HepG2 (cell line): ENCODE data around the gene FHL1. TPM values are rescaled to one million over a fixed set of nuclear protein-coding genes. Genes with fewer than 3 reads are reported as not detected.

Source experiments
- ATAC-seq: fragments of 200-7000 bp; cut with Tn5 transposase; 3 replicates; pipeline ENCODE4 v1.9.1; 2020; ENCODE audit warnings: mild to moderate bottlenecking, moderate library complexity
- BruUV-seq: library from RNA; stranded (reverse); fragments of 400-500 nt; replicated peaks from 2 replicates; lab custom pipeline; 2021; lab: Mats Ljungman, UMichigan
- CTCF ChIA-PET: fragments of 300-600 bp; formaldehyde crosslinking; extraction: SDS; loops from one replicate; lab custom pipeline; 2021; ENCODE audit warnings: low total read pairs, inconsistent platforms, low intra/inter-chr PET ratio; lab: Yijun Ruan, JAX
- POLR2A ChIA-PET: fragments of 350-600 bp; sonication (Branson Sonifier 250); formaldehyde crosslinking; loops from one replicate; lab custom pipeline; 2020; ENCODE audit warnings: antibody characterized with exemption, inconsistent platforms; lab: Yijun Ruan, JAX
- DNase-seq: peaks from one replicate; pipeline ENCODE4 v3.0.0-alpha.2; 2015; ENCODE audit warnings: low spot score
- FAIRE-seq: peaks from 3 replicates; lab custom pipeline; 2011; peaks lifted over from hg19 to GRCh38; lab: Jason Lieb, UNC
- H2AFZ ChIP-seq: one replicate; pipeline ENCODE4 v1.6.1; 2011; ENCODE audit warnings: low read length, inconsistent platforms
- H3K27ac ChIP-seq: fragments of 300-600 bp; 3 replicates; pipeline ENCODE4 v1.8.0; 2011; ENCODE audit warnings: mixed run types, mild to moderate bottlenecking, mixed read lengths, low read length, inconsistent platforms; ENCODE audit not compliant: insufficient read depth; ENCODE audit errors: extremely low read length
- H3K27me3 ChIP-seq, 2 experiments: fragments of 200-600 bp in 1 of 2; 2 replicates in 1 of 2; 3 replicates in 1 of 2; pipeline versions ENCODE4 v1.6.0 to v1.8.0; 2011; ENCODE audit warnings: low read length in 2 of 2, mild to moderate bottlenecking in 2 of 2, moderate library complexity in 2 of 2, inconsistent platforms in 1 of 2; ENCODE audit not compliant: insufficient read depth in 2 of 2, control insufficient read depth in 1 of 2
- H3K36me3 ChIP-seq, 2 experiments: fragments of 200-600 bp in 1 of 2; replicated peaks in 1 of 2; 2 replicates in 1 of 2; 3 replicates in 1 of 2; pipeline versions ENCODE4 v1.5.1 to v1.8.0; 2011; ENCODE audit warnings: low read length in 2 of 2, inconsistent platforms in 1 of 2; ENCODE audit not compliant: insufficient read depth in 2 of 2, control insufficient read depth in 1 of 2
- H3K4me1 ChIP-seq: 2 replicates; pipeline ENCODE4 v1.5.1; 2012; ENCODE audit warnings: low read length, inconsistent platforms; ENCODE audit not compliant: insufficient read depth
- H3K4me2 ChIP-seq: 2 replicates; pipeline ENCODE4 v1.6.0; 2011; ENCODE audit warnings: low read depth, low read length, inconsistent platforms
- H3K4me3 ChIP-seq, 3 experiments: fragments of 200-600 bp in 1 of 3; sonication (generic), shearing (Covaris generic) in 1 of 3; replicated peaks in 1 of 3; 2 replicates each; pipeline ENCODE4 v1.5.1; 2011 to 2016; ENCODE audit warnings: low read length in 3 of 3, inconsistent platforms in 2 of 3, low read depth in 2 of 3, mild to moderate bottlenecking in 2 of 3, control low read depth in 1 of 3, mixed read lengths in 1 of 3; ENCODE audit not compliant: insufficient read depth in 1 of 3
- H3K79me2 ChIP-seq: one replicate; pipeline ENCODE4 v1.6.1; 2011; ENCODE audit warnings: low read length, inconsistent platforms; ENCODE audit not compliant: insufficient read depth
- H3K9ac ChIP-seq: 2 replicates; pipeline ENCODE4 v1.6.0; 2011; ENCODE audit warnings: mild to moderate bottlenecking, low read depth, low read length, inconsistent platforms; ENCODE audit not compliant: insufficient read depth
- H3K9me3 ChIP-seq: 2 replicates; pipeline ENCODE4 v1.5.1; 2012; ENCODE audit warnings: mild to moderate bottlenecking, low read length
- H4K20me1 ChIP-seq: 2 replicates; pipeline ENCODE4 v1.6.0; 2011; ENCODE audit warnings: inconsistent platforms, mild to moderate bottlenecking, low read length, moderate library complexity; ENCODE audit not compliant: insufficient read depth
- CERS6 ChIP-seq: sonication (generic); formaldehyde crosslinking; IDR thresholded peaks from 2 replicates; pipeline ENCODE4 v1.5.0; 2020; ENCODE audit warnings: missing genetic modification reagents
- E2F1 ChIP-seq: sonication (generic); formaldehyde crosslinking; IDR thresholded peaks from 2 replicates; pipeline ENCODE4 v1.5.0; 2020; ENCODE audit warnings: missing genetic modification reagents
- GPN1 ChIP-seq: sonication (generic); formaldehyde crosslinking; IDR thresholded peaks from 2 replicates; pipeline ENCODE4 v1.5.1; 2020; ENCODE audit warnings: missing genetic modification reagents, borderline replicate concordance
- GTF3A ChIP-seq: sonication (generic); formaldehyde crosslinking; conservative IDR thresholded peaks from 2 replicates; pipeline ENCODE4 v1.4.0; 2020; ENCODE audit warnings: mild to moderate bottlenecking, missing genetic modification reagents
- JARID2 ChIP-seq: sonication (generic); formaldehyde crosslinking; IDR thresholded peaks from 2 replicates; pipeline ENCODE4 v1.8.1; 2023; ENCODE audit warnings: missing genetic modification reagents, inconsistent platforms; ENCODE audit not compliant: insufficient replicate concordance
- SIN3A ChIP-seq: IDR thresholded peaks from 2 replicates; pipeline ENCODE4 v1.6.1; 2011; ENCODE audit warnings: low read depth, mild to moderate bottlenecking, control low read depth, low read length, borderline replicate concordance
- SP5 ChIP-seq: IDR thresholded peaks from 2 replicates; pipeline ENCODE4 v1.6.1; 2016; ENCODE audit warnings: low read depth, borderline replicate concordance
- TERF1 ChIP-seq: sonication (generic); formaldehyde crosslinking; IDR thresholded peaks from 2 replicates; pipeline ENCODE4 v1.8.0; 2022; ENCODE audit warnings: mild to moderate bottlenecking, missing genetic modification reagents, moderate library complexity
- ZNF275 ChIP-seq: sonication (generic); formaldehyde crosslinking; IDR thresholded peaks from 2 replicates; pipeline ENCODE4 v1.8.0; 2022; ENCODE audit warnings: missing genetic modification reagents, mild to moderate bottlenecking, inconsistent platforms, borderline replicate concordance
- ZNF512 ChIP-seq: sonication (generic); formaldehyde crosslinking; IDR thresholded peaks from 2 replicates; pipeline ENCODE4 v1.4.0; 2020; ENCODE audit warnings: mild to moderate bottlenecking, missing genetic modification reagents
- ZNF660 ChIP-seq: sonication (generic); formaldehyde crosslinking; IDR thresholded peaks from 2 replicates; pipeline ENCODE4 v1.5.1; 2020; ENCODE audit warnings: mild to moderate bottlenecking, low read depth, missing genetic modification reagents, borderline replicate concordance
- ZNF740 ChIP-seq: sonication (generic); formaldehyde crosslinking; IDR thresholded peaks from 2 replicates; pipeline ENCODE4 v1.4.0; 2020; ENCODE audit warnings: missing genetic modification reagents
- WGBS: methylation state at CpG from one replicate; pipeline ENCODE4 v1.1.6; 2017; ENCODE audit warnings: low lambda C conversion rate; 5-methylcytosine and 5-hydroxymethylcytosine counted together
- in situ Hi-C: cut with HindIII; loops from 2 replicates; pipeline ENCODE4 v1.10.0; 2017; ENCODE audit warnings: low pct_unique_long_range_greater_than_20kb; ENCODE audit not compliant: extremely low pct_ligation_motif_present
- intact Hi-C: fragments of 100-400 bp; cut with micrococcal nuclease; formaldehyde crosslinking; loops from one replicate; pipeline ENCODE4 v1.10.0; 2022; ENCODE audit not compliant: unreplicated experiment
- polyA plus RNA-seq, 8 experiments: library from polyadenylated mRNA; depleted of rRNA in 3 of 8; stranded (reverse) in 7 of 8; unstranded in 1 of 8; fragments of >200 nt; fragmentation: Illumina TruSeq in 4 of 8; extraction: Trizol in 4 of 8; gene quantifications; 2 replicates each; pipeline versions ENCODE4 v1.2.1 to v1.2.3, GENCODE V29; 2011 to 2016; ENCODE audit warnings: low read depth in 4 of 8, missing spikeins in 1 of 8, mixed read lengths in 1 of 8; ENCODE audit not compliant: insufficient read depth in 1 of 8
- total RNA-seq, 5 experiments: library from RNA; depleted of rRNA; stranded (reverse); fragments of >200 nt; fragmentation: Illumina TruSeq; extraction: Trizol; gene quantifications; 2 replicates each; pipeline ENCODE4 v1.2.3, GENCODE V29; 2016; ENCODE audit warnings: low read depth in 1 of 5

The FHL1 gene
- total and polyA plus RNA-seq, 2 of the 13 experiments (the other 11 are each of a cell fraction or from before 2014, with no cell fraction given): 0.33 TPM; not detected in 1

GRCh38 chrX:136203951-136204350 lies 56.6 kb downstream of the FHL1 start:
- TF ChIP-seq ZNF740 (CRISPR knock-in tag): no peak
- TF ChIP-seq CERS6 (CRISPR knock-in tag): no peak
- TF ChIP-seq SP5: no peak
- no peak for TF ChIP-seq SIN3A
- TF ChIP-seq ZNF660 (CRISPR knock-in tag): no peak
- no peak for TF ChIP-seq GTF3A
- TF ChIP-seq JARID2 (CRISPR knock-in tag): no peak
- TF ChIP-seq ZNF275: no peak
- TF ChIP-seq E2F1 (CRISPR knock-in tag): no peak
- TF ChIP-seq ZNF512 (CRISPR knock-in tag): no peak
- TF ChIP-seq GPN1 (CRISPR knock-in tag): no peak
- TF ChIP-seq TERF1 (CRISPR knock-in tag): no peak
- TF ChIP-seq, all 625 proteins: peak for 0
- no peak for FAIRE-seq

More at GRCh38 chrX:136203951-136204350, 56.6 kb downstream of the FHL1 start:
- Histone ChIP-seq H3K79me2 (no peaks in the 10 kb centered on the region), H3K9ac (no peak overlapping the region), H3K9me3 (no peaks in the 10 kb centered on the region), H3K36me3 (no peaks in the 10 kb centered on the region), H3K4me1 (no peaks in the 10 kb centered on the region), H4K20me1 (no peaks in the 10 kb centered on the region), H3K27ac (no peak overlapping the region), H3K4me3 (no peak overlapping the region), H3K4me2 (no peak overlapping the region), H3K27me3 (no peaks in the 10 kb centered on the region; a peak in 2 of 5 replicates), H2AFZ (no peak overlapping the region)
- BruUV-seq: no TSS peak
- DNase-seq (no peak), ATAC-seq (no peak)
- in situ Hi-C loops: no loop called here
- intact Hi-C loops: no loop called here
- WGBS: 3% methylated on average over 3 of the region's 3 CpGs
- CTCF ChIA-PET: no interaction called here
- POLR2A ChIA-PET: no interaction called here
